Measurements from ENCODE around the gene MUC2. TPM values are rescaled to one million over a fixed set of nuclear protein-coding genes. Genes with fewer than 3 reads are reported as not detected.

MUC2 gene
- total and polyA plus RNA-seq, 2 of the 13 experiments (the other 11 are each of a cell fraction or from before 2014, with no cell fraction given) = not detected

DNA sequence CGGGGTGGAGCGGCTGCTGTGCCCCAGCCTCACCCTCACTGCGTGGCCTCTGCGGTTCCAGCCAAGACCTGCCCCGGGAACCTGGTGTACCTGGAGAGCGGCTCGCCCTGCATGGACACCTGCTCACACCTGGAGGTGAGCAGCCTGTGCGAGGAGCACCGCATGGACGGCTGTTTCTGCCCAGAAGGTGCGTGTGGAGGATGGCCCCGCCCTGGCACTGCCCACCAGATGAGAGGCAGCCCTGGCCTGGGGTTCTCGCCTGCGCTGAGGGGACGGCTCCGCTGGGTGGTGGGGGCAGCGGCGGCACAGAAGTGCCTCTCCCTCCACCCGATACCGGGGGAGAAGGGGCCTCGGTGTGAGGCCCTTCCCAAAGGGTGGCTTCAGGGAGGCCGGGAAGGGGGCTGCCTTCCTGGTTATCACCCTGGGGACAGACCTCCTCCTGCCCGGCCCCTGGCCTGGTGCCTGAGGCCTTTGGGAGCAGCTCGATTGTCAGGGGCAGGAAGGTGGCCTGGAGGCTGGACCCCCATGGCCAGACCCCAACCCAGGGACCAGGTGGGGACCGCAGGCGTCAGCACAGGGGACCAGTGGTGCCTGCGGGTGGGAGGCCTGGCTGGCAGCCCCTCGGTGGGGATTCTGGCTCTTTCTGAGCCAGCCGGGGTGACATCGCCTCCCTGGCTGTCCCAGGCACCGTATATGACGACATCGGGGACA, 7.1 kb downstream of the MUC2 start (continued):
- TF ChIP-seq, protein P1, sequence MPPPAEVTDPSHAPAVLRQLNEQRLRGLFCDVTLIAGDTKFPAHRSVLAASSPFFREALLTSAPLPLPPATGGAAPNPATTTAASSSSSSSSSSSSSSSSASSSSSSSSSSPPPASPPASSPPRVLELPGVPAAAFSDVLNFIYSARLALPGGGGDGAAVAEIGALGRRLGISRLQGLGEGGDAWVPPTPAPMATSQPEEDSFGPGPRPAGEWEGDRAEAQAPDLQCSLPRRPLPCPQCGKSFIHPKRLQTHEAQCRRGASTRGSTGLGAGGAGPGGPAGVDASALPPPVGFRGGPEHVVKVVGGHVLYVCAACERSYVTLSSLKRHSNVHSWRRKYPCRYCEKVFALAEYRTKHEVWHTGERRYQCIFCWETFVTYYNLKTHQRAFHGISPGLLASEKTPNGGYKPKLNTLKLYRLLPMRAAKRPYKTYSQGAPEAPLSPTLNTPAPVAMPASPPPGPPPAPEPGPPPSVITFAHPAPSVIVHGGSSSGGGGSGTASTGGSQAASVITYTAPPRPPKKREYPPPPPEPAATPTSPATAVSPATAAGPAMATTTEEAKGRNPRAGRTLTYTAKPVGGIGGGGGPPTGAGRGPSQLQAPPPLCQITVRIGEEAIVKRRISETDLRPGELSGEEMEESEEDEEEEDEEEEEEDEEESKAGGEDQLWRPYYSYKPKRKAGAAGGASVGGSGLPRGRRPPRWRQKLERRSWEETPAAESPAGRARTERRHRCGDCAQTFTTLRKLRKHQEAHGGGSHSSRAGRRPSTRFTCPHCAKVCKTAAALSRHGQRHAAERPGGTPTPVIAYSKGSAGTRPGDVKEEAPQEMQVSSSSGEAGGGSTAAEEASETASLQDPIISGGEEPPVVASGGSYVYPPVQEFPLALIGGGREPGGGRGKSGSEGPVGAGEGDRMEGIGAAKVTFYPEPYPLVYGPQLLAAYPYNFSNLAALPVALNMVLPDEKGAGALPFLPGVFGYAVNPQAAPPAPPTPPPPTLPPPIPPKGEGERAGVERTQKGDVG (CRISPR knock-in tag; IDR thresholded peaks at IDR 0.05; ENCODE audit: borderline replicate concordance) = no peak
- TF ChIP-seq SUZ12 (IDR thresholded peaks at IDR 0.05; ENCODE audit: low read depth, low read length) (no peak), JARID2 (CRISPR knock-in tag; IDR thresholded peaks at IDR 0.05; ENCODE audit: insufficient replicate concordance) (no peak), ZNF253 (CRISPR knock-in tag; IDR thresholded peaks at IDR 0.05; ENCODE audit: borderline replicate concordance) (no peak), HNRNPUL1 (IDR thresholded peaks at IDR 0.05; ENCODE audit: low read depth, low read length) (no peak), ELF4 (CRISPR knock-in tag; IDR thresholded peaks at IDR 0.05; ENCODE audit: borderline replicate concordance) (no peak)

DNA sequence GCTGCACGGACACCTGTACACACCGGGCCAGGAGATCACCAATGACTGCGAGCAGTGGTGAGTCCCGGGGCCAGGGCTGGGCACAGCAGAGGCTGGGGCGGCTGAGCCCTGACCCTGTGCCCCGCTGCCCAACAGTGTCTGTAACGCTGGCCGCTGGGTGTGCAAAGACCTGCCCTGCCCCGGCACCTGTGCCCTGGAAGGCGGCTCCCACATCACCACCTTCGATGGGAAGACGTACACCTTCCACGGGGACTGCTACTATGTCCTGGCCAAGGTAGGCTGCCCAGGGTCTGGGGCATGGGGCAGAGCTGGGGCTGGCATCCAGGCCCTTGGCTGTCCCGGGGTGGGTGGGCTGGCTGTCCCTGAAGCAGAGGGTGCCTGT, 7.7 kb downstream of the MUC2 start:
- WGBS (ENCODE audit: low lambda C conversion rate) = 12% methylated on average over 6 of the region's 14 CpGs
- no peak for DNase-seq (ENCODE audit: low spot score)
- FAIRE-seq = no peak
- no peak overlapping the region for H3K4me3 ChIP-seq (replicated peaks in 1 of 3; ENCODE audit: insufficient read depth in 1 of 3, low read depth in 2 of 3, low read length in 3 of 3)
- intact Hi-C loops (cut with micrococcal nuclease; ENCODE audit: unreplicated experiment) (no loop called here), in situ Hi-C loops (cut with HindIII; ENCODE audit: extremely low pct_ligation_motif_present, low pct_unique_long_range_greater_than_20kb) (no loop called here)
- H4K20me1 ChIP-seq (ENCODE audit: insufficient read depth, low read length) = no peaks in the 10 kb centered on the region
- H3K4me2 ChIP-seq (ENCODE audit: low read depth, low read length) = no peak overlapping the region
- H2AFZ ChIP-seq (ENCODE audit: low read length) = no peak overlapping the region
- TF ChIP-seq RARG (CRISPR knock-in tag; IDR thresholded peaks at IDR 0.05; ENCODE audit: low read depth) = no peak
- no peak for TF ChIP-seq EZH2 (conservative IDR thresholded peaks at IDR 0.05; ENCODE audit: low read depth, low read length)
- TF ChIP-seq, protein P2, sequence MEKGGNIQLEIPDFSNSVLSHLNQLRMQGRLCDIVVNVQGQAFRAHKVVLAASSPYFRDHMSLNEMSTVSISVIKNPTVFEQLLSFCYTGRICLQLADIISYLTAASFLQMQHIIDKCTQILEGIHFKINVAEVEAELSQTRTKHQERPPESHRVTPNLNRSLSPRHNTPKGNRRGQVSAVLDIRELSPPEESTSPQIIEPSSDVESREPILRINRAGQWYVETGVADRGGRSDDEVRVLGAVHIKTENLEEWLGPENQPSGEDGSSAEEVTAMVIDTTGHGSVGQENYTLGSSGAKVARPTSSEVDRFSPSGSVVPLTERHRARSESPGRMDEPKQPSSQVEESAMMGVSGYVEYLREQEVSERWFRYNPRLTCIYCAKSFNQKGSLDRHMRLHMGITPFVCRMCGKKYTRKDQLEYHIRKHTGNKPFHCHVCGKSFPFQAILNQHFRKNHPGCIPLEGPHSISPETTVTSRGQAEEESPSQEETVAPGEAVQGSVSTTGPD (CRISPR knock-in tag; IDR thresholded peaks at IDR 0.05) = no peak
- no peak for TF ChIP-seq HDAC6 (IDR thresholded peaks at IDR 0.05; ENCODE audit: low read depth, low read length)
- no peak for TF ChIP-seq ATRX (CRISPR knock-in tag; IDR thresholded peaks at IDR 0.05; ENCODE audit: borderline replicate concordance)
- no peak for TF ChIP-seq KDM6A (CRISPR knock-in tag; IDR thresholded peaks at IDR 0.05; ENCODE audit: low read depth)
- TF ChIP-seq, protein P3, sequence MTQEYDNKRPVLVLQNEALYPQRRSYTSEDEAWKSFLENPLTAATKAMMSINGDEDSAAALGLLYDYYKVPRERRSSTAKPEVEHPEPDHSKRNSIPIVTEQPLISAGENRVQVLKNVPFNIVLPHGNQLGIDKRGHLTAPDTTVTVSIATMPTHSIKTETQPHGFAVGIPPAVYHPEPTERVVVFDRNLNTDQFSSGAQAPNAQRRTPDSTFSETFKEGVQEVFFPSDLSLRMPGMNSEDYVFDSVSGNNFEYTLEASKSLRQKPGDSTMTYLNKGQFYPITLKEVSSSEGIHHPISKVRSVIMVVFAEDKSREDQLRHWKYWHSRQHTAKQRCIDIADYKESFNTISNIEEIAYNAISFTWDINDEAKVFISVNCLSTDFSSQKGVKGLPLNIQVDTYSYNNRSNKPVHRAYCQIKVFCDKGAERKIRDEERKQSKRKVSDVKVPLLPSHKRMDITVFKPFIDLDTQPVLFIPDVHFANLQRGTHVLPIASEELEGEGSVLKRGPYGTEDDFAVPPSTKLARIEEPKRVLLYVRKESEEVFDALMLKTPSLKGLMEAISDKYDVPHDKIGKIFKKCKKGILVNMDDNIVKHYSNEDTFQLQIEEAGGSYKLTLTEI (CRISPR knock-in tag; conservative IDR thresholded peaks at IDR 0.05) = no peak
- TF ChIP-seq RXRB (CRISPR knock-in tag; IDR thresholded peaks at IDR 0.05; ENCODE audit: borderline replicate concordance) = no peak
- TF ChIP-seq ZNF547 (CRISPR knock-in tag; IDR thresholded peaks at IDR 0.05) = no peak
- H3K9ac ChIP-seq (ENCODE audit: insufficient read depth, low read depth, low read length) = no peak overlapping the region
- POLR2A ChIA-PET = no interaction called here
- no peak; the same call in 2 of the 3 replicates for ATAC-seq
- H3K27ac ChIP-seq (ENCODE audit: extremely low read length, insufficient read depth, low read length) = no peak overlapping the region
- no peaks in the 10 kb centered on the region for H3K4me1 ChIP-seq (ENCODE audit: insufficient read depth, low read length)
- no TSS peak for BruUV-seq (replicated peaks)
- H3K9me3 ChIP-seq (ENCODE audit: low read length) = no peaks in the 10 kb centered on the region
- no peaks in the 10 kb centered on the region for H3K79me2 ChIP-seq (ENCODE audit: insufficient read depth, low read length)
- no peaks in the 10 kb centered on the region for H3K36me3 ChIP-seq (replicated peaks in 1 of 2; ENCODE audit: control insufficient read depth in 1 of 2, insufficient read depth in 2 of 2, low read length in 2 of 2)
- CTCF ChIA-PET (ENCODE audit: low intra/inter-chr PET ratio, low total read pairs) = no interaction called here
- peaks cover 16 to 54% of the 10 kb centered on the region in 2 experiments; a peak in 4 of 5 replicates for H3K27me3 ChIP-seq (ENCODE audit: control insufficient read depth in 1 of 2, insufficient read depth in 2 of 2, low read length in 2 of 2)

Data from HepG2 (cell line).